ENCODE measurements around the gene MACROH2A1.

Gene MACROH2A1

DNA sequence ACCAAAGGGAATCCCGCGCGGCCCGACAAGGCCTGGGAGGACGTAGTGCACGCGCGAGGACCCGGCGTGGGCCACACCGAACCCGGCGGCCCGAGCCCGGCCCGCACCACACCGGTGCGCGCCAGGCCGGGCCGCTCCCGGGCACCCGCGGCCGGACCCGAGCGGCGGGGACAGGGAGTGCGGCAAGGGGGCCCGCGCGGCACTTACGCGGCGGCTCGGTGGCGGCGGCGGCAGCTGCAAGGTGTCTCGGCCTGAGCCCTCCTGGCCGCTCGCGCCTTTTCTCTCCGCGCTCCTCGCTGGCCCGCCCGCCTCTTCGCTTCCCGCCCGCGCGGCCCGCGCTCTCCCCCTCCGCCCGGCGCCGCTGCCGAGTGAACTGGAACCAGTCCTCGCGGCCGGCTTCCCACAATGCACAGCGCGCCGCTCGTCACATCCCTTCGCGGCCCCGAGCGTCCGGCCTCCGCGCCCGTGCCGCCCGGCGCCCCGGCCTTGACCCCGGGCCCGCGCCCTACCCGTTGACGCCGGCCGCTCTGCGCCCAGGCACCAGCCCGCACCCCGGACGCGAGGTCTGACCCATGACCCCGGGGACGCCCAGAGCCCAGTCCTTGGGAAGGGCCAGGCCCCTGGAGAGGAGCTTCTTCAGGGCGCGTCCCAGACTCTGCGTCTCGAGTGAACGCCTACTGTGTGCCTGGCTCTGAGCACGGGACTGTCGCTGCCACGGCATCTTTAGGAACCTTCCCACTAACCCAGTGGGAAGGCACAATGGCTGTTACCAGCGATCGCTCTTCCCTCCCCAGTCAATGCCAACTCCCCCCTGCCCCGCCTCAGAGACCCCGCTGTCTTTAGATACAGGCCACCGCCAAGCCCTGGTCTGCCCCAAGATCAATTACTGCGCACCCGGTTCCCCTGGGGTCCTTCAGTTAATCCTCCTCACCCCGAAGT is at the start of gene MACROH2A1:
Gene MACROH2A1 (minus strand): TSS at position 377 of the 939 bp plus-strand sequence. CDS start 10,138 bp downstream, outside the sequence.
- DNase-seq (ENCODE audit: extremely low read depth in 1 of 2, low read depth in 1 of 2), result peak; percentile 38 to 75

DNA sequence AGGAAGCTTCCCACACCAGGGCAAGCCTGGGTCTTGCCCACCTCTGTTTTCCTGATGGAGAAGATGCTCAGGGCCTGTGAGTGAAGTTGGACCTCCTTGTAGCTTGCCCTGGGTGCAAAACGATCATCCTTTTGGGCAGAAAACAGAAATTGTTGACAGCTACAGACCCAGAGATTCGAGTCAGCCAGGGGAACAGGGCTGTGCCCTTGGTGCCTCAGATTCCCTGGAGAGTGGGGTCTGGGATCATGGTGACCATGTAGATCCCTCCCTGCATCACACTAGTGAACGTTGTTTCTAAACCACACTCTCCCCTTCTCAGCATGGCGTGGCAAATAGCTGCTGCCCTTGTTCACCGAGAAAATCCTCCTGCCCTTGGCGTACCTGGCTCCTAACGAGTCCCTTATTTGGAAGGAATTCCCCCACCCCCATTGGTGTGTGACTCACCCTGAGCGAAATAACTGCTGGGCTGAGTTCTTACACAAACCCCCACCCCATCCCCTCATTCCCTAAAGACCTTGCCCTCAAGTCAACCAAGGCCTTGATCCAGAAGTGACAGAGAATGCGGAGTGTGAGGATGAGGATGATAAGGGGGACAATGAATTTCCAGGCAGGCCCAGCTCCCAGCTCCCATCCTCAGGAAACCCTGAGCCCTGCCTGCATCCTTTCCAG is 49.2 kb upstream of the MACROH2A1 start:
- no peak for DNase-seq (ENCODE audit: extremely low read depth in 1 of 2, low read depth in 1 of 2)

DNA sequence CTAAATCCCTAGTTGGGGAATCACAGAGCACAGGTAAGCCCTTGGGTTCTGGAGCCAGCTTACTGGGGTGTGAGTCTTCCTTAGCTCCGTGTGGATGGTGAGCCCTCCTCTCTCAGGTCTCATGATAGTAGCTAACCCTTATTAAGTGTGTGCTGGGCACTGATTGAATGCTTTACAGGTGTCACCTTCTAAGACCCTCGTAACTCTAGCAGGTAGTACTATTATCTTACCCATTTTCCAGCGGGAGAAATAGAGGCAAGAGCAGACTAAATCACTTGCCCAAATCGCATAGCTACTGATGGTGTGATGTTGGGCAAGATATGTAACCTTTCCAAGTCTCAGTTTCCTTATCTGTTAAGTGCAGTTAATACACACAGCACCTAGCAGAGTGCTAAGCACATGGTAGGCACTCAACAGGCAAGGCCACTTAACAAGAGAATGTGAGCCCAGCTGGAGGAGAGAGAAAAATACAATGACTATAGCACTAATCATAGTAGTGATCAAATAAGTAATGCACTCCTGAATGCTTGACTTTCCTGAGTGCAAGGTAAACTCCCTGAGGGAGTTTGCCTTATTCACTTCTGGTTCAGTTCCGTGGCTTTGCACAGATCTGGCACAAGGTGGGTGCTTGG is 48.4 kb upstream of the MACROH2A1 start, which contains the start of gene DCANP1:
Gene DCANP1 (minus strand): TSS at position 51 of the 632 bp plus-strand sequence. CDS start 240 bp downstream, outside the sequence.
- no peak for DNase-seq (ENCODE audit: extremely low read depth in 1 of 2, low read depth in 1 of 2)

DNA sequence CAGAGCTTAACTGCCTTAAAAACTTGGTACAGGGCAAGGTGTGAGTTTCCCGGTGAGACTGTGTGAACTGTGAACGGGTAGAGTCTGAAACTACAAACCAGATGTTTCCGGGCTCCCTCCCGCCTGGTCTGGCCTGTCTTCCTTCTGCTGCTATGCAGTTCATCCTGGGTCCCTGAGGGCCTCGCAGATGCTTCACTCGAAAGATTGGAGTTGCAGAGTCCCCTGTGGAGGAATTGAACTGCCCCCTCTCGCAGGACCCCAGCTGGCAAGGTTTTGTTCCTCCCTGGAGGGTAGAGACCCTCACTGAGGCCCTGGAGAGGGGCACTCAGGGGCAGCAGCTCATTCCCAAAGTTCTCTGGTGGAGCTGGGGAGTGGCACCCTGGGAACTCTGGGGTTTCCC is 47.6 kb upstream of the MACROH2A1 start:
- DNase-seq (ENCODE audit: extremely low read depth in 1 of 2, low read depth in 1 of 2), result no peak

DNA sequence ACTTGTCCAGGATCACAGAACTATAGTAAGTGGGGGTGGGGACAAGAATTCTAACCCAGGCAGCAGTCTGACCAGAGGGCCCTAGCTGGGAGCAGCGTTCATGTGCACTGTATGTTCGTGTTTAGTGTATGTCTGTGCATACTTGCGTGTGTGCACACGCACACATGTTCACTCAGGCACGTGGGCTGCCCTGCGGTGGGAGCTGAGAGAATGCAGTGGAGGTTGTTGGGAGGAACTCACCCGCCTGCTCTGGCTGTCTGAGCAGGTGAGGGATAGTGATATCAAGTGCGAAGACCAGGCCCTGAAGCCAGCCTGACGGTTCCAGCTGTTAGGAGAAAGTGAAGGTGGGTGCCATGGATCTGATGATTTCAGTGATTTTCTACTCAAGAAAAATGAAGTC is 47.2 kb upstream of the MACROH2A1 start:
- DNase-seq (ENCODE audit: extremely low read depth in 1 of 2, low read depth in 1 of 2), result no peak

DNA sequence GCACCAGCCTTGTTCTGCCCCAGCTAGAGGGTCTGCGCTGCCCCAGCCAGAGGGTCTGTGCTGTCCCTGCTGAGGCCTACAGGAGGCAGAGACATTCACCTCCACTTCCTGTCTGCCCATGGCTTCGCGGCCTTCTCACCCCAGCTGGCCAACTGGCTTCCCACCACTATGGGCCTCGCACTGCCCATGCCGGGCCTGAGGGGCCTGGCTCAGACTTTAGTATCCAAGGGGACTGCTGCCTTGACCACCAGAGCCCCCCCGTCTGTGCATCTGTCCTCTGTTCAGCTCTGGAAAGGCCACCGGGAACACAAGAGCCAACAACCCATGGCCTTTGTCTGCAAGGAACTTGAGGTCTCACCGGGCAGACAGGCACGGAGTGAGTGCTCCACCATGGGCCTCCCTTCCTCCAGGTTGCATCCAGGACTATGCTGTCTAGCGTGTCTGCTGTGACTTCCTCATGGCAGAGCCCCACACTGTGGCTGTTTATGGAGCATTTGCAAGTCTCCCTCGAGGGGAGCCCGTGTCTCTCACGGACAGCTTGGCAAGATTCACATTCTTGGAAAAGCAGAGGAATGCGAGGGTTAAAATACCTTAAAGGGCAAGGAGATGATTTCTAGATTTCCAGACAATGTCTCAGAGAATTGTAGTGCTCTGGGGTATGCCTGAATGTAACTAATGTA is 46.4 kb upstream of the MACROH2A1 start:
- no peak for DNase-seq (ENCODE audit: extremely low read depth in 1 of 2, low read depth in 1 of 2)

DNA sequence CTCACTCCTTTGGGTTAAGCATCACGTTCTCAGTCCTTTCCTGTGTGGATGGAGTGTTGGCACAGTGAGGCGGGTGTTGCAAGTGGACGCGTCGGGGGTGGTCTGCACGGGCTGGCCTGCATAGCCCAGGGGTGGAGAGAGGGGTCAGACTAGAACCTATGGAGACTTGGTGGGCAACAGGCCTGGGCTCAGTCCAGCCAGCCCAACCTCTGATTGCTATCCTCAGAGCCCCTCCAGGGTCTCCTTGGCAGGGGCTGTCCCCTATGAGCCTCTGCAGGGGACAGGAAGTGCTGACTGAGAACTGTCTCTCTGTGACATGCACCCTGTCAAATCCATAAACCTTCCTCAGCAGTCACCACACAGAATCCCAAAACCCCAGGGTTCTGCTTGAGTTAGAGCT is 45.9 kb upstream of the MACROH2A1 start:
- no peak for DNase-seq (ENCODE audit: extremely low read depth in 1 of 2, low read depth in 1 of 2)

DNA sequence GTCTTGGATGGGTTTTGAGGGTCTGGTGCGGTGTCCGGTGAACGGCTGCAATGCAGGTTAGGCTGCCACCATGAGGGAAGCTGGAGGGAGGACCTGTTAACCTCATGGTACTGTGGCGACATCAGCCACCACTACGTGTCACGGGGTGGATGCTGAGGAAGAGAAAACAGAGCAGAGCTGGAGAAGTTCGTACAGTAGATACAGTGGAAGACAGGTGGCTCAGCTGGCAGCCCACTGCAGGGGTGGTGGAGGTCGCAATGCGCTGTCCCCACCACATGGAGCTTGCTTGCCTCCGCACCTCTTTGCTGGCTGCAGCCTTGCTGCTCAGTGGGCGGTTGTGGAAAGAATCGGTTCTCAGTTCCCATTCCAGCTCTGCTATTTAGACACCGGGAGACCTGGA is 45.3 kb upstream of the MACROH2A1 start:
- no peak for DNase-seq (ENCODE audit: extremely low read depth in 1 of 2, low read depth in 1 of 2)

DNA sequence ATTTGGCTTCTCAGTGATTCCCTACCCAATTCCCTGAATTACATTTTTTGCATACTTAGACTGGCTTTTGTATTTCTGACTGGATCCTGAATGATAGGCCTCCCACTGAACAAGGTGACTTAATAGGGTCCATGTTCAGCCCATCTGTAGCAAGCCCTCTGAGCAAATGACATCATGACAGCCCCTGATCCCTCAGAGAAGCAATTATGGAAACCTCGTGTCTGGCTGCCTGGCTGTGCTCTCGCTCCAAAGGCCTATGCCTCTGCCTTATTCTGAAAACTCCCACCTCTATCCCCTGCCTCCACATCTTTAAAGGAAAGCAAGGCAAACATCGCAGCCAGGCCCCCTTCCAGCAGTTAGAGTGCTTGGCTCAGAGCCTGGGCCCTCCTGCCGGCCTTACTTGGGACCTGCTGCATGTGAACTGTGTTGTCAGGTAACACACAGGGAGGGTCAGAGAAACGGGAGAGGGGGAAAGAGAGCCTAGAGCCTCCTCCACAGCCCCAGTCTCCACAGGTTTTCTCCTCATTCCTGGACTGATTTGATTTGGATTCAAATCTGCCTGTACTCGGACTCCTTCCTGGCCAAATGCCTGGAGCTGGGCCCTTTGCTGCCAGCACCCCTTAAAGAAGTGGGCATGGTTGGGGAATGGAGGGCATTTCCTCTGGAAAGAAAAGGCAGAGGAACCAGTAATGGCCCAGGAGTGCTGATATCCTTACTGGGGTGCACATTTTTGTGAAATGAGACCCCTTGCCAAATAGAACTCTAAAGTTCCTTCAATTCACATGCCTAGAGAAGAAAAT is 44.3 kb upstream of the MACROH2A1 start:
- no peak for DNase-seq (ENCODE audit: extremely low read depth in 1 of 2, low read depth in 1 of 2)

DNA sequence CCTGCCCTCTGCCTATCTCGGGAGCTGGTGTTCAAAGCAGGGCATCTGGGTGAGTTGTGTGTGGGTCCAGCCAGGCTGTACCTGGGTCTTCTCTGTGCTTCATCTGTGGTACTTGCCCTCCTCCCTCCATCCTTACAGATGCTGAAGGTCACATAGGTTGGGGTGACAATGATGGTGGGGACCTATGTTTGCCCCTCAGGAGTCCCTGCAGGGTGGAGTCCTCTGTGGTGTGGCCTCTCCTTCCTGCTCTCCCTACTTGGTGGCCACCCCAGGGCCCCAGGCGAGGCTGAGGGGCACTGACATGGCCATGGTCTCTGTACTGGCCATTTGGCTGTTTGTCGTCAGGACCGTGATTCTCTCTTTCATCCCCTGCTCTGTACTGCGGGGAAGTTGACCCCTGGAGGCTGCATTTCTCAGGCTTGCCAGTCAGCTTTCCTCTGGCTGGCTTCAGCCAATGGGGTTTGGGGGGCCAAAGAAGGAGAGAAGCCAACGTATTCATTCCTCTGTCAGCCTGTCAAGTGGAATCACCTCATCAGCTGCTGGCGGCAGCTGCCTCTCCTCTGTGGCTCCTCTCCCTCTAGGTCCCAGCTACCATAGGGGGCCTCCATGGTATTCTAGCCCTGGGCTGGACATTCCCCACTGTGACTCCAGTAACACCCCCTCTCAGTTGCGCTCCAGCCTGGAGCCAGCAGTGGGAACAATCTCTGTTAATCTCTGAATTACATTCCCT is 43.6 kb upstream of the MACROH2A1 start:
- no peak for DNase-seq (ENCODE audit: extremely low read depth in 1 of 2, low read depth in 1 of 2)

DNA sequence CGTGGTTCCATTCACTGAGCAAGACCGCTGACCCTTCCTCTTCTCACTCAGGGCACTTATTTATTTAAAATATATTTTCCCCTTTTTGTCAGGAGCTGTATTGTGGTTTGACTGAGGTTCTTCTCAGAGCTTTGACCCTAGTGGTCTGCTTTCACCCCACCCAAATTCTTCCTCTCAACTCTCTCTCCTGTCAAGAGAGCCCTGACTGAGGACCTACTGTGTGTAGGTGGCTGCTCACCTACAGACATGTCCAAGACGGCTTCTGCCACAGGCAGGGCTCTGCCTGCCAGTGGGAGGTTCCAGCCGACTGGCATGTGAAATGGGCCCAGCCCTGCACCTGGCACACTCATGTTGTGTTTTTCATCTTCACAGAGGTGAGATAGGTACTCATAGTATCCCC is 42.9 kb upstream of the MACROH2A1 start:
- DNase-seq (ENCODE audit: extremely low read depth in 1 of 2, low read depth in 1 of 2), result no peak

DNA sequence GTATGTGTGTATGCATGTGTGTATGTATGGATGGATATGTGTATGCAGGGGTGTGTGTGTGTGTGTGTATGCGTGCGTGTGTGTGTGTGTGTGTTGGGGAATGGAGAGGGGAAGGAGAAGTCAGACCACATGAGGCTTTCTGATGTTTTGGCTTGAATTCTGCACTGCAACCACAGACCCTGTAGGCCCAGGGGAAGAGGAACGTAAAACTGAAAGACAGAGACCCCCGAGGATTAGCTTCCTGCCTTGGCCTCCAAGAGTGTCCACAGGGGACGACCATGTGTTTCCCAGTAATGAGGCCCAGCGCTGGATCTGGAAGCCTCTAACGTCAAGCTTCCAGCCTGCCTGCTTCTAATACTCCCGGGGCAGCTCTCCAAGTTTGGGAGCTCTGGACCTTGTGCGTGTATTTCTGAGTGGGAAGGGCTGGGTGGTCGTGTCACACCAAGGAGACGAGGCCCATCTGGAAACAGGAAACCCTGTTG is 42.4 kb upstream of the MACROH2A1 start:
- DNase-seq (ENCODE audit: extremely low read depth in 1 of 2, low read depth in 1 of 2), result no peak

DNA sequence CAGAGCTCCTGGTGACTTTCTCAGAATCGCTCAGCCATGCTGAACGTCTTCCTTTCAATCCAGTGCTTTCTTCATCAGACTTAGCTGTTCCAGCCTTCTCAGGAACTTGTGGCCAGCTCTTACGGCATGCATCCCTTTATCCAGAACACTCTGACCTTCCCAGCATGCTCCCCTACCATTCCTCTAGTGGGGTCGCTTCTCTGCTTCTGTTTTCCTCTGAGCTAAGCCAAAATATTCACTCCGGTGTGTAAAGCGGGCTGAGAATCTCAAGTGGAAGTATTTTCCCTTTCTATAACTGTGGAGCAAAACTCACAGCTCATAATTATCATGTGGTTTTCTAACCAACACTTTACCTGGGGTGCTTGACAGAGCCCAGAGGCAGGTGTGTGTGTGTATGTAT is 41.9 kb upstream of the MACROH2A1 start:
- no peak for DNase-seq (ENCODE audit: extremely low read depth in 1 of 2, low read depth in 1 of 2)

DNA sequence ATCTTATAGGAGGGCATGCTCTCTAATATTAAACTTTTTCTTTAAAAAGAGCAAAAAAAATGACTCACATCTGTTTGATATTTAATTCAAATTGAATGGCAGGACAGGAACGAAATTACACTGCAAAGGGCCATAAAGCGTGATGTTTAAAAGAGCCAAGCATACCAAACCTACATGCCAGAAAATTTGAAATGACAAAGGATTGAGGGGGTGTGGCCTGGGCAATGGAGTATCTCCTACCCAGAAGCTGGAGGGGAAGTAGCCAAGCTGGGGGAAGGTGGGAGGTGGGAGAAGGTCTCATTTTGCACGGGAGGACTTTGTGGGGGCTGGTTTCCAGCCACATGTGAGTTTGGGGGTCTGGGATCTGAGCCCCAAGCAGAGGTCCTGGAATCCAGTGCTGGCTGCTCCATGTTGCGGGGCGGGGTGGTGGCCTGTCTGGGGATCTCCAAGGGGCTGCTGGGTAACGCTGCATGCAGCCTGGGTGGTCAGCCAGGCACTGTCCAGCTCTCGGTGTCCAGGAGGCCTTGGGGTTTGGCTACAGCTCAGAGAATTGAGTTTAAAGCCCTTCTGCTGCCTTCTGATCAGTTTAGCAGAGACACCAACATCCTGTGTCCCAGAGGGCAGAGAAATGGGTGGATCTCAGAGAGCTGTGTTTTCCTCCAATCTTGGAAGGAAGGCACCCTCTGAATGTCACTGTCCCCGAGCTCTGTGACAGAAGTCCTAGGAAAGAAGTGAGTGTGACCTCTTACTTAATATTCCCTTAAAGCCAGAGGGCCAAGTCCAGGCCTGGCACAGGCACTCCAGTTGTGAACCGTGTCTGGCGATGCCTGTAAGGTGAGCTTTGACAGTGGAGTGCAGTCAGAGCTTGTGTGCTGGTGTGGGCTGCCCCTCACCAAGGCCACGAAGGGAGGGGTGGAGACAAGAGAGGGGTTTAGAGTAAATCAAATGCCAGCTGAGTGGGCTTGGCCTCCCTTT is 40.5 kb upstream of the MACROH2A1 start:
- no peak for DNase-seq (ENCODE audit: extremely low read depth in 1 of 2, low read depth in 1 of 2)

DNA sequence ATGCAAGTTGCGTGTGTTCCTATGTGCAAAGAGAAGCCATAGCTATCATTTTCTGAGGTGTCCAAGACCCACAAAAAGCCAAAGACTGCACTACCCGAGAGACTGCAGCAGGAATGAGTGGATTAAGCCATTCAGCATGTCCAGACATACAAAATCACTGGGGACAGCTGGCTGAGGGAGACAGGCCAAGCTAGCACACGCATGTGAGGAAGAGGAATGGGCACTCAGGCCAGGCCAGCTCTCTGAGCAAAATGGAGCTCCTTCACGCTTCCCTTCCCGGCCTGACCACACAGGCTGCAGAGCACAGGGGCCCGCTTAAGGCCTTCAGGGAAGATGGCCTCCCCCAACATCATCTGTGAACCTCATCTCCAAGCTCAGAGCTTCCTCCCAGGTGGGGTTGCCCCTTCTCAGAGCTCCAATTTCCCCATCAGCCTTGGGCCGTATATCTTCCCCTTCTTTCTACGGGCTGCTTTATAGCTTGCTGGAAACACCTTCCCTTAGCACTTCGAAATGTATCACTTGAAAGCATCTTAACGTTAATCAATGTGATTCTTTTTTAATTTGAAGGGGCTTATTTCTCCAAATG is 39.7 kb upstream of the MACROH2A1 start:
- DNase-seq (ENCODE audit: extremely low read depth in 1 of 2, low read depth in 1 of 2), result no peak

DNA sequence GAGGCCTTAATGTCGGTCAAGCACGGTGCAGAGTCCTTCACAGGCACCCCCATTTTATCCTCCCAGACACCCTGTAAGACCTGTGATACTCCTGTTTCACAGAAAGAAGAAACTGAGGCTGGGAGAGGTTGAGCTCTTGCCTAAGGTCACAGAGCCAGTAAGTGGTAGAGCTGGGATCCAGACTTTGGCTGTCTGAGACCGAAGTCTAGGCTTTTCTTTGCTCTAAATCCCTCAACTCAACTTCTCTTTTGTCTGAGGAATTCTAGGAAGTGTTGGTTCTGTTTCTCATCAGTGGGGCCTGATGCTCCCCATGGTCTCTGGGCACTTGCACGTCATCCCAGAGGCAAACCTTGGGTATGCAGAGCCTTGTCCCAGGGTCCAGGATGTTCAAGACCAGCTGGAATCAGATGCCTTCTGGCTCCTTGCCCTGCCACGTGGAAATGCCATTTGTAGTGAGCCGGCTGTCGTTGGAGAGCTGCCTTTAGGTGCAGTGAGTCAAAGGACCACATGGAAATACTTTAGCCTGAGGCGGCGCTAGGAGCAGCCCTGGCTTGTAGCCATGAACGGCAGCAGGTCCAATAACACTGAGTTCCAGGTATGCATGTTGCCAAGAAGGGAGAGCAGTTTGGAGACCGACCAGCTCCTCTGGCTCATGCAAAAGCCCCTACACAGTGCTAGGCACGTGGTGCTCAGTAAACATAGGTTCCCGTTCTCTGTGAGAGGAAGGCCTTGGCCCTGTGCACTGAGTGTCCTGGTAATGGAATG is 38.9 kb upstream of the MACROH2A1 start:
- DNase-seq (ENCODE audit: extremely low read depth in 1 of 2, low read depth in 1 of 2), result no peak

DNA sequence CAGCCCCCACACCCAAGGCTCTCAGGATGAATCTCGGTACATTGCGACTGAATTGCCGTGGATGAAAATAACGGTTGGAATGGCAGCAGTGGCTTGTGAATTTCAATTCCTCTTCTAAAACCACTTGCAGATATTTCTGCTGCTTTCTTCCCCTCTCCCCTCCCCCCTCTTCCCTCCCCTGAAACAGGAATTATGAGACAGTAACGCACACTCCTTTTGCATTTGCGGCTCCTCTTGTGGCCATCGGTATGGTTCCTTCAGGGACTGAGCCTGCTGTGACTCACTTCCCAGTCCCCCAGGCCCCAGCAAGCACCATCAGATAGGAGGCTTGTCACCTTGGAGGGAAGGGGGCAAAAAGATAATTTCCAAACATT is 38.4 kb upstream of the MACROH2A1 start:
- DNase-seq (ENCODE audit: extremely low read depth in 1 of 2, low read depth in 1 of 2), result no peak

All from activated CD8-positive, alpha-beta memory T cell treated with anti-CD3 and anti-CD28 coated beads for 1 hour (primary cell).